Hematopoietic multipotent progenitor cell (in vitro differentiated cells): Measurements from ENCODE around the gene LRRFIP1. TPM values are rescaled to one million over a fixed set of nuclear protein-coding genes. Genes with fewer than 3 reads are reported as not detected.

Experiments used
- DNase-seq, 3 donors: peaks; one replicate each; pipeline ENCODE4 v3.0.0-alpha.2; 2011 to 2015; ENCODE audit warnings: low read depth in 2 of 3, low spot score in 2 of 3
- total RNA-seq: library from RNA; depleted of rRNA; stranded (reverse); fragments of >200 nt; gene quantifications from one replicate; pipeline ENCODE4 v1.2.3, GENCODE V29; 2012

LRRFIP1 gene
- total RNA-seq, 1 donor, result 65.2 TPM

- DNase-seq, result no peak
These were observed 70.9 kb downstream of the LRRFIP1 start for GRCh38 chr2:237698358-237698694.

- DNase-seq, result no peak
These were observed 72.6 kb downstream of the LRRFIP1 start for GRCh38 chr2:237699870-237700511.

GRCh38 chr2:237700512-237701032 lies 73.2 kb downstream of the LRRFIP1 start:
- DNase-seq, result peak in 2 of 3 donors; percentile 73 to 74

- no peak for DNase-seq
These were observed 73.9 kb downstream of the LRRFIP1 start for GRCh38 chr2:237701033-237701858.

- DNase-seq, result no peak
These were observed 74.5 kb downstream of the LRRFIP1 start for GRCh38 chr2:237701859-237702390.

GRCh38 chr2:237702441-237703391 lies 75.3 kb downstream of the LRRFIP1 start:
- DNase-seq, result peak in 2 of 3 donors; percentile 63 to 64

- no peak for DNase-seq
These were observed 77.4 kb downstream of the LRRFIP1 start for GRCh38 chr2:237704501-237705434.

- DNase-seq, result no peak
These were observed 78.9 kb downstream of the LRRFIP1 start for GRCh38 chr2:237706257-237706656.

GRCh38 chr2:237708065-237708398 lies 80.6 kb downstream of the LRRFIP1 start:
- DNase-seq, result no peak

- no peak for DNase-seq
These were observed 81.1 kb downstream of the LRRFIP1 start for GRCh38 chr2:237708491-237708890.

GRCh38 chr2:237708961-237709360 lies 81.6 kb downstream of the LRRFIP1 start:
- DNase-seq, result no peak

GRCh38 chr2:237711458-237712150 lies 84.2 kb downstream of the LRRFIP1 start:
- no peak for DNase-seq

- DNase-seq, result no peak
These were observed 85.3 kb downstream of the LRRFIP1 start for GRCh38 chr2:237712477-237713377.

GRCh38 chr2:237714690-237715458 lies 87.5 kb downstream of the LRRFIP1 start:
- no peak for DNase-seq

GRCh38 chr2:237715459-237715947 lies 88.1 kb downstream of the LRRFIP1 start:
- DNase-seq, result peak in 1 of 3 donors; percentile 42

- DNase-seq, result no peak
These were observed 88.6 kb downstream of the LRRFIP1 start for GRCh38 chr2:237716011-237716410.
